ENCODE measurements around the gene C5AR2.

Gene C5AR2

GRCh38 chr19:47315125-47315821 lies 16.7 kb upstream of the C5AR2 start:
- Histone ChIP-seq H3K27ac (ENCODE audit: poor library complexity, severe bottlenecking) (peak overlapping the region; percentile 45), H3K9me3 (ENCODE audit: severe bottlenecking) (no peaks in the 10 kb centered on the region), H3K4me1 (ENCODE audit: insufficient read depth, poor library complexity, severe bottlenecking) (peaks cover 9% of the 10 kb centered on the region), H3K4me3 (ENCODE audit: severe bottlenecking) (no peak overlapping the region), H3K36me3 (ENCODE audit: low read depth) (no peaks in the 10 kb centered on the region), H3K27me3 (ENCODE audit: insufficient read depth, poor library complexity, severe bottlenecking) (no peaks in the 10 kb centered on the region)
- no peak for TF ChIP-seq CTCF (IDR thresholded peaks at IDR 0.05; ENCODE audit: poor library complexity, severe bottlenecking)
- DNase-seq (ENCODE audit: low spot score), result peak; percentile 88
- ATAC-seq (ENCODE audit: low read depth), result peak; percentile 93

GRCh38 chr19:47316513-47316912 lies 15.5 kb upstream of the C5AR2 start:
- DNase-seq (ENCODE audit: low spot score) (no peak), ATAC-seq (ENCODE audit: low read depth) (no peak)
- H3K4me3 ChIP-seq (ENCODE audit: severe bottlenecking), result no peak overlapping the region
- no peak overlapping the region for H3K27ac ChIP-seq (ENCODE audit: poor library complexity, severe bottlenecking)
- no peaks in the 10 kb centered on the region for H3K36me3 ChIP-seq (ENCODE audit: low read depth)
- H3K27me3 ChIP-seq (ENCODE audit: insufficient read depth, poor library complexity, severe bottlenecking), result no peaks in the 10 kb centered on the region
- no peaks in the 10 kb centered on the region for H3K9me3 ChIP-seq (ENCODE audit: severe bottlenecking)
- TF ChIP-seq CTCF (IDR thresholded peaks at IDR 0.05; ENCODE audit: poor library complexity, severe bottlenecking), result no peak
- H3K4me1 ChIP-seq (ENCODE audit: insufficient read depth, poor library complexity, severe bottlenecking), result peaks cover 3% of the 10 kb centered on the region

- Histone ChIP-seq H3K36me3 (ENCODE audit: low read depth) (no peaks in the 10 kb centered on the region), H3K27me3 (ENCODE audit: insufficient read depth, poor library complexity, severe bottlenecking) (no peaks in the 10 kb centered on the region), H3K27ac (ENCODE audit: poor library complexity, severe bottlenecking) (no peak overlapping the region), H3K9me3 (ENCODE audit: severe bottlenecking) (no peaks in the 10 kb centered on the region), H3K4me3 (ENCODE audit: severe bottlenecking) (no peak overlapping the region), H3K4me1 (ENCODE audit: insufficient read depth, poor library complexity, severe bottlenecking) (peaks cover 3% of the 10 kb centered on the region)
- TF ChIP-seq CTCF (IDR thresholded peaks at IDR 0.05; ENCODE audit: poor library complexity, severe bottlenecking), result no peak
- DNase-seq (ENCODE audit: low spot score), result no peak
- no peak for ATAC-seq (ENCODE audit: low read depth)
These were observed 11.8 kb upstream of the C5AR2 start for GRCh38 chr19:47319923-47320871.

GRCh38 chr19:47321630-47322029 lies 10.3 kb upstream of the C5AR2 start:
- no peak for TF ChIP-seq CTCF (IDR thresholded peaks at IDR 0.05; ENCODE audit: poor library complexity, severe bottlenecking)
- Histone ChIP-seq H3K9me3 (ENCODE audit: severe bottlenecking) (no peaks in the 10 kb centered on the region), H3K4me1 (ENCODE audit: insufficient read depth, poor library complexity, severe bottlenecking) (no peaks in the 10 kb centered on the region), H3K27ac (ENCODE audit: poor library complexity, severe bottlenecking) (no peak overlapping the region), H3K36me3 (ENCODE audit: low read depth) (no peaks in the 10 kb centered on the region), H3K4me3 (ENCODE audit: severe bottlenecking) (no peak overlapping the region), H3K27me3 (ENCODE audit: insufficient read depth, poor library complexity, severe bottlenecking) (no peaks in the 10 kb centered on the region)
- no peak for DNase-seq (ENCODE audit: low spot score)
- ATAC-seq (ENCODE audit: low read depth), result no peak

Data from RWPE2 (cell line).